ENCODE data around the gene MICAL3.

DNA sequence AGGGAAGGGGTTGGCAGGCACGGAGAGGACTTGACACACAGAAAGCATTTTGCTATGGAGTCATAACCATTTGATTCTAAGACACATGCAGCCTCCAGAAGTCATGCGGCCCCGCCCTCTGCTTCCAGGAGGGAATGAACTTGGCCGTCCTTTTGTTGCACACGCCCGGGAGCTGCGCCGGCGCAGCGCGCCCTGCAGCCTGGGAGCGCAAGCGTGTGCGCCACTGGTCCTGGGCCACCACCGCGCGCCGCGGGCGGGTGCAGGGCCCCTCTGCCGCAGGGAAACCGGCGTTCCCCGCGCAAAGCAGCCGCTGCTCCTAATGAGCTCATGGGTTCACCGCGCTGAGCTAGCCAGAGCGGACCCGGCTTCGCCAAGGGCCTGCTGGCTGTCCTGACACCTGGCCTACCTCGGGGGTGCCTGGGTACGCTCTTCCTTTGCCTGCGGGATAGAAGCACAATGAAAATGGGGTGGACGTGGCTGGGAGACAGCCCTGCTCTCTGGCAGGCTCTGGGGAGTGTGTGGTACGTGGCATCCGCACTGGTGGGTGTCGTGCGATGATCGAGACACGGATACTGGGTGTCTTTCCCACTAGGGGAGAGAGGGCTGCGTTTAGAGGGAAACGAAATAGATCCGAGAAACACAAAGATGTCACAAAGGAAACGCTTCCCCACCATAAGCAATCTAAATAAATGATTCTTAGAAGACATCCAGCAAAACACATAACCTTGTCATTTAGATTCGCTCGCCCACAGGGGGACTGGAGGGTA is 669 bp downstream of the MICAL3 start:
- TF ChIP-seq, protein P1, sequence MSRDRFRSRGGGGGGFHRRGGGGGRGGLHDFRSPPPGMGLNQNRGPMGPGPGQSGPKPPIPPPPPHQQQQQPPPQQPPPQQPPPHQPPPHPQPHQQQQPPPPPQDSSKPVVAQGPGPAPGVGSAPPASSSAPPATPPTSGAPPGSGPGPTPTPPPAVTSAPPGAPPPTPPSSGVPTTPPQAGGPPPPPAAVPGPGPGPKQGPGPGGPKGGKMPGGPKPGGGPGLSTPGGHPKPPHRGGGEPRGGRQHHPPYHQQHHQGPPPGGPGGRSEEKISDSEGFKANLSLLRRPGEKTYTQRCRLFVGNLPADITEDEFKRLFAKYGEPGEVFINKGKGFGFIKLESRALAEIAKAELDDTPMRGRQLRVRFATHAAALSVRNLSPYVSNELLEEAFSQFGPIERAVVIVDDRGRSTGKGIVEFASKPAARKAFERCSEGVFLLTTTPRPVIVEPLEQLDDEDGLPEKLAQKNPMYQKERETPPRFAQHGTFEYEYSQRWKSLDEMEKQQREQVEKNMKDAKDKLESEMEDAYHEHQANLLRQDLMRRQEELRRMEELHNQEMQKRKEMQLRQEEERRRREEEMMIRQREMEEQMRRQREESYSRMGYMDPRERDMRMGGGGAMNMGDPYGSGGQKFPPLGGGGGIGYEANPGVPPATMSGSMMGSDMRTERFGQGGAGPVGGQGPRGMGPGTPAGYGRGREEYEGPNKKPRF (IDR thresholded peaks at IDR 0.05; ENCODE audit: low read depth, low read length) = no peak
- TF ChIP-seq FOS (IDR thresholded peaks at IDR 0.05; ENCODE audit: extremely low read depth, insufficient read length) (no peak), BMI1 (IDR thresholded peaks at IDR 0.05; ENCODE audit: low read length) (no peak), ZSCAN29 (IDR thresholded peaks at IDR 0.05) (no peak)
- TF ChIP-seq, protein P2, sequence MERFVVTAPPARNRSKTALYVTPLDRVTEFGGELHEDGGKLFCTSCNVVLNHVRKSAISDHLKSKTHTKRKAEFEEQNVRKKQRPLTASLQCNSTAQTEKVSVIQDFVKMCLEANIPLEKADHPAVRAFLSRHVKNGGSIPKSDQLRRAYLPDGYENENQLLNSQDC (CRISPR knock-in tag; IDR thresholded peaks at IDR 0.05) = no peak
- TF ChIP-seq, protein P3, sequence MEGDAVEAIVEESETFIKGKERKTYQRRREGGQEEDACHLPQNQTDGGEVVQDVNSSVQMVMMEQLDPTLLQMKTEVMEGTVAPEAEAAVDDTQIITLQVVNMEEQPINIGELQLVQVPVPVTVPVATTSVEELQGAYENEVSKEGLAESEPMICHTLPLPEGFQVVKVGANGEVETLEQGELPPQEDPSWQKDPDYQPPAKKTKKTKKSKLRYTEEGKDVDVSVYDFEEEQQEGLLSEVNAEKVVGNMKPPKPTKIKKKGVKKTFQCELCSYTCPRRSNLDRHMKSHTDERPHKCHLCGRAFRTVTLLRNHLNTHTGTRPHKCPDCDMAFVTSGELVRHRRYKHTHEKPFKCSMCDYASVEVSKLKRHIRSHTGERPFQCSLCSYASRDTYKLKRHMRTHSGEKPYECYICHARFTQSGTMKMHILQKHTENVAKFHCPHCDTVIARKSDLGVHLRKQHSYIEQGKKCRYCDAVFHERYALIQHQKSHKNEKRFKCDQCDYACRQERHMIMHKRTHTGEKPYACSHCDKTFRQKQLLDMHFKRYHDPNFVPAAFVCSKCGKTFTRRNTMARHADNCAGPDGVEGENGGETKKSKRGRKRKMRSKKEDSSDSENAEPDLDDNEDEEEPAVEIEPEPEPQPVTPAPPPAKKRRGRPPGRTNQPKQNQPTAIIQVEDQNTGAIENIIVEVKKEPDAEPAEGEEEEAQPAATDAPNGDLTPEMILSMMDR (IDR thresholded peaks at IDR 0.05 in 2 of 3, conservative IDR thresholded peaks at IDR 0.05 in 1 of 3; ENCODE audit: insufficient read depth in 2 of 3, low read depth in 1 of 3, low read length in 3 of 3) = no peak
- TF ChIP-seq, protein P4, sequence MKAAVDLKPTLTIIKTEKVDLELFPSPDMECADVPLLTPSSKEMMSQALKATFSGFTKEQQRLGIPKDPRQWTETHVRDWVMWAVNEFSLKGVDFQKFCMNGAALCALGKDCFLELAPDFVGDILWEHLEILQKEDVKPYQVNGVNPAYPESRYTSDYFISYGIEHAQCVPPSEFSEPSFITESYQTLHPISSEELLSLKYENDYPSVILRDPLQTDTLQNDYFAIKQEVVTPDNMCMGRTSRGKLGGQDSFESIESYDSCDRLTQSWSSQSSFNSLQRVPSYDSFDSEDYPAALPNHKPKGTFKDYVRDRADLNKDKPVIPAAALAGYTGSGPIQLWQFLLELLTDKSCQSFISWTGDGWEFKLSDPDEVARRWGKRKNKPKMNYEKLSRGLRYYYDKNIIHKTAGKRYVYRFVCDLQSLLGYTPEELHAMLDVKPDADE (conservative IDR thresholded peaks at IDR 0.05; ENCODE audit: control insufficient read depth, low read depth, low read length) = no peak

All from K562 (cell line).